GM12875 (cell line): ENCODE measurements around the gene UPF3A.
"Not testable (repeated sequence)": the region's sequence is repeated elsewhere in the genome, so short reads cannot be mapped to it uniquely, and the experiment has no call there.

Experiments
- H3K4me3 ChIP-seq: one replicate; pipeline ENCODE4 v1.5.1; 2011; ENCODE audit warnings: low read depth, low read length, control low read depth
- TF ChIP-seq, protein P1 (sequence below): IDR thresholded peaks from 2 replicates; pipeline ENCODE4 v1.5.1; 2011; ENCODE audit warnings: low read depth, mild to moderate bottlenecking, control low read depth, inconsistent platforms, low read length, moderate library complexity, borderline replicate concordance; ENCODE audit not compliant: insufficient read depth

UPF3A gene

DNA sequence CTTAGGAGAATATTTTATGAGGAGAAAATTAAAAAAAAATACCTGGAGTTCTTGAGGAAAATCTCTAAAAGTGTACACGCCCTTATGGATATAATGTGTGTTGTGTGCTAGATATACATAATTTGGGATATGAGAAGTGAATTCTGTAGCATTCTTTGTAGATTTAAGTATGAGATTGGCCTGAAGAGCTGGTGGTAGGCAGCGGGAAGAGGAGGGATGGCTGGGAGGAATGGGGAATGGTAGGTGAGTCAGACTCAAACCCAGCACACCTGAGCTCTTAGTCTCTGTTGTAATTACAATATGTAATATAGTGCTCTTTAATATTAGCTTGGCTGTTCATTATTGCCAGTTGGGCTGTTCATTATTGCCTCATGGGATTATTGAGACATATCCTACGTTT, 39.9 kb downstream of the UPF3A start:
- TF ChIP-seq, protein P1, sequence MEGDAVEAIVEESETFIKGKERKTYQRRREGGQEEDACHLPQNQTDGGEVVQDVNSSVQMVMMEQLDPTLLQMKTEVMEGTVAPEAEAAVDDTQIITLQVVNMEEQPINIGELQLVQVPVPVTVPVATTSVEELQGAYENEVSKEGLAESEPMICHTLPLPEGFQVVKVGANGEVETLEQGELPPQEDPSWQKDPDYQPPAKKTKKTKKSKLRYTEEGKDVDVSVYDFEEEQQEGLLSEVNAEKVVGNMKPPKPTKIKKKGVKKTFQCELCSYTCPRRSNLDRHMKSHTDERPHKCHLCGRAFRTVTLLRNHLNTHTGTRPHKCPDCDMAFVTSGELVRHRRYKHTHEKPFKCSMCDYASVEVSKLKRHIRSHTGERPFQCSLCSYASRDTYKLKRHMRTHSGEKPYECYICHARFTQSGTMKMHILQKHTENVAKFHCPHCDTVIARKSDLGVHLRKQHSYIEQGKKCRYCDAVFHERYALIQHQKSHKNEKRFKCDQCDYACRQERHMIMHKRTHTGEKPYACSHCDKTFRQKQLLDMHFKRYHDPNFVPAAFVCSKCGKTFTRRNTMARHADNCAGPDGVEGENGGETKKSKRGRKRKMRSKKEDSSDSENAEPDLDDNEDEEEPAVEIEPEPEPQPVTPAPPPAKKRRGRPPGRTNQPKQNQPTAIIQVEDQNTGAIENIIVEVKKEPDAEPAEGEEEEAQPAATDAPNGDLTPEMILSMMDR = no peak
- no peak overlapping the region for H3K4me3 ChIP-seq

DNA sequence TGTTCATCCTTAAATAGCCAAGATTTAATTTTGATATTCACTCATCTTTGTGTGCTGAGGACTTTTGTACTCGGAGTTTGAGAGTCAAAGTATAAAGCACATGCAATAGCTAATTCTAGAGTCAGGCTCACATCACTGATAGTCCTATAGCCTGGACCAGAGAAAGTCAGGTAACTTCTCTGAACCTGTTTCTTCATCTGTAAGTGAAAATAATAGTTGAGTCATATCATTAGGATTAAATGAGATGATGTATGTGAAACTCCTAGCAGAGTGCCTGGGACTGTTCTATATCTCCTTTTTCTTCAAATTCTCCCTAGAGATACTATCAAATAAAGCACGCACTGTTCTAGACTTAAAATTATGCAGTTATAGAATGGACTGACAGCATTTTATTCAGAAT, 41.9 kb downstream of the UPF3A start:
- TF ChIP-seq, protein P1 = no peak
- H3K4me3 ChIP-seq = no peak overlapping the region

- no peak overlapping the region for H3K4me3 ChIP-seq
- TF ChIP-seq, protein P1 = no peak
Observed at GRCh38 chr13:114324334-114324733, 42.9 kb downstream of the UPF3A start.

DNA sequence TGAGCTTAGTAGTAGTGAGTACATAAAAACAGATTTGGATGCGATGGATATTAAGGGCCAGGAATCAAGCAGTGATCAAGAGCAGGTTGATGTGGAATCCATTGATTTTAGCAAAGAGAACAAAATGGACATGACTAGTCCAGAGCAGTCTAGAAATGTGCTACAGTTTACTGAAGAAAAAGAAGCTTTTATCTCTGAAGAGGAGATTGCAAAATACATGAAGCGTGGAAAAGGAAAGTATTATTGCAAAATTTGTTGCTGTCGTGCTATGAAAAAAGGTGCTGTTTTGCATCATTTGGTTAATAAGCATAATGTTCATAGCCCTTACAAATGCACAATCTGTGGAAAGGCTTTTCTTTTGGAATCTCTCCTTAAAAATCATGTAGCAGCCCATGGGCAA, 44.3 kb downstream of the UPF3A start:
- TF ChIP-seq, protein P1 = no peak
- no peak overlapping the region for H3K4me3 ChIP-seq

GRCh38 chr13:114328034-114328433, 46.6 kb downstream of the UPF3A start:
- TF ChIP-seq, protein P1 = no peak

GRCh38 chr13:114328595-114328994, 47.2 kb downstream of the UPF3A start:
- TF ChIP-seq, protein P1 = no peak

More at GRCh38 chr13:114328034-114328433, 46.6 kb downstream of the UPF3A start:
- no peak overlapping the region for H3K4me3 ChIP-seq

DNA sequence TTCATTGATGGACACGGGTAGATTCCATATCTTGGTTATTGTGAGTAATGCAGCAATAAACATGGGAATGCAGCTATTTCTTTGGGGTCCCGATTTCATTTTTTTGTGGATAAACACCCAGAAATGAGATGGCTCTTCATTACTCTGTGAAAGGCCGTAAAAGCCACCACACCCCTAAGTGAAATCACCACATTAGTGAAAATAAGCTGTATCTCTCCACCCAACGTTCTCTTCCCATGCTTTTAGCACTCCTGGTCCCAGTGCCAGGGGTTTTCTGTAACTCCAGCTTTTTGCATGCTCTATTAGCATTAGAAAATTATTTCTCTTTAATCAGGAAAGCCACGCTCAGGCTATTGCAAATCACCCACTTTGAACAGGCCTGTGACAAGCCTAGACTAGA, 48.7 kb downstream of the UPF3A start:
- H3K4me3 ChIP-seq = no peak overlapping the region
- TF ChIP-seq, protein P1 = no peak

More at GRCh38 chr13:114328595-114328994, 47.2 kb downstream of the UPF3A start:
- no peak overlapping the region for H3K4me3 ChIP-seq

GRCh38 chr13:114333881-114334280, 52.5 kb downstream of the UPF3A start:
- not testable (repeated sequence) for H3K4me3 ChIP-seq
